A673 (cell line): ENCODE results near the gene CLEC17A. TPM values are rescaled to one million over a fixed set of nuclear protein-coding genes. Genes with fewer than 3 reads are reported as not detected.
"Not testable (repeated sequence)": the region's sequence is repeated elsewhere in the genome, so short reads cannot be mapped to it uniquely, and the experiment has no call there.

Experiments used
- BruUV-seq: library from RNA; stranded (reverse); fragments of 400-500 nt; replicated peaks from 2 replicates; lab custom pipeline; 2021; lab: Mats Ljungman, UMichigan
- CTCF ChIA-PET: fragments of 300-600 bp; sonication (Branson Sonifier 250); formaldehyde crosslinking; loops from one replicate; lab custom pipeline; 2022; ENCODE audit warnings: antibody characterized with exemption; lab: Charles Lee
- POLR2A ChIA-PET: fragments of 300-600 bp; sonication (Branson Sonifier 250); formaldehyde crosslinking; loops from one replicate; lab custom pipeline; 2022; ENCODE audit warnings: antibody characterized with exemption; ENCODE audit not compliant: low non-redundant PET; lab: Charles Lee
- DNase-seq: peaks from one replicate; pipeline ENCODE4 v3.0.0-alpha.2; 2015; ENCODE audit warnings: low spot score
- H3K27ac ChIP-seq: fragments of 200-600 bp; sonication (generic); 2 replicates; pipeline ENCODE4 v1.5.1; 2016; ENCODE audit warnings: mixed run types, low read depth, mild to moderate bottlenecking, mixed read lengths, antibody characterized with exemption, low read length; ENCODE audit not compliant: poor library complexity, severe bottlenecking
- H3K27me3 ChIP-seq: fragments of 200-600 bp; sonication (generic); replicated peaks from 2 replicates; pipeline ENCODE4 v1.6.1; 2017; ENCODE audit warnings: mixed run types, low read depth, mild to moderate bottlenecking, mixed read lengths, antibody characterized with exemption, low read length; ENCODE audit not compliant: insufficient read depth, poor library complexity
- H3K36me3 ChIP-seq: fragments of 200-600 bp; sonication (generic); 2 replicates; pipeline ENCODE4 v1.6.1; 2016; ENCODE audit warnings: mixed run types, mild to moderate bottlenecking, mixed read lengths, antibody characterized with exemption, low read length; ENCODE audit not compliant: insufficient read depth, poor library complexity, severe bottlenecking
- H3K4me1 ChIP-seq: fragments of 200-600 bp; sonication (generic); 2 replicates; pipeline ENCODE4 v1.6.1; 2017; ENCODE audit warnings: mixed run types, mild to moderate bottlenecking, mixed read lengths, antibody characterized with exemption, low read length; ENCODE audit not compliant: insufficient read depth, poor library complexity, severe bottlenecking
- H3K4me3 ChIP-seq: fragments of 200-600 bp; sonication (generic); 2 replicates; pipeline ENCODE4 v1.5.1; 2016; ENCODE audit warnings: low read depth, mixed run types, mild to moderate bottlenecking, mixed read lengths, low read length; ENCODE audit not compliant: poor library complexity, severe bottlenecking
- H3K9me3 ChIP-seq: fragments of 200-600 bp; sonication (generic); 2 replicates; pipeline ENCODE4 v1.6.1; 2016; ENCODE audit warnings: mixed run types, low read depth, mild to moderate bottlenecking, mixed read lengths, antibody characterized with exemption, low read length; ENCODE audit not compliant: poor library complexity, severe bottlenecking
- CTCF ChIP-seq: fragments of 300-800, 200-600 bp; sonication (generic); conservative IDR thresholded peaks from 2 replicates; pipeline ENCODE4 v1.5.1; 2017; ENCODE audit warnings: low read depth, mild to moderate bottlenecking, antibody characterized with exemption, low read length, moderate library complexity, mixed read lengths
- EZH2 ChIP-seq: fragments of 200-600 bp; sonication (generic); IDR thresholded peaks from 2 replicates; pipeline ENCODE4 v1.6.1; 2017; ENCODE audit warnings: borderline replicate concordance, low read depth, mild to moderate bottlenecking, mixed read lengths, antibody characterized with exemption, low read length; ENCODE audit not compliant: poor library complexity, severe bottlenecking
- intact Hi-C: fragments of 100-400 bp; cut with micrococcal nuclease; formaldehyde crosslinking; loops from one replicate; pipeline ENCODE4 v1.10.0; 2022; ENCODE audit not compliant: unreplicated experiment
- total RNA-seq: library from RNA; stranded (reverse); gene quantifications from 2 replicates; pipeline ENCODE4 v1.2.3, GENCODE V29; 2021

The CLEC17A gene
- total RNA-seq, 1 experiment from 2014 or later = not detected

- BruUV-seq = no TSS peak
- no peaks in the 10 kb centered on the region for H3K27me3 ChIP-seq
- no peak overlapping the region for H3K4me3 ChIP-seq
- DNase-seq = no peak
- TF ChIP-seq CTCF (no peak), EZH2 (no peak)
- no peaks in the 10 kb centered on the region for H3K4me1 ChIP-seq
- CTCF ChIA-PET = no interaction called here
- H3K9me3 ChIP-seq = no peaks in the 10 kb centered on the region
- POLR2A ChIA-PET = no interaction called here
- H3K27ac ChIP-seq = no peak overlapping the region
- no peaks in the 10 kb centered on the region for H3K36me3 ChIP-seq
- intact Hi-C loops = no loop called here
Observed at GRCh38 chr19:14619404-14619803, 36.5 kb downstream of the CLEC17A start.

- H3K27me3 ChIP-seq, H3K4me3 ChIP-seq, H3K9me3 ChIP-seq, intact Hi-C loops, POLR2A ChIA-PET, H3K36me3 ChIP-seq, H3K27ac ChIP-seq, DNase-seq, BruUV-seq, H3K4me1 ChIP-seq: not testable (repeated sequence)
- CTCF ChIA-PET = interaction anchor here (0.6 kb wide), 2 partner anchors 62 to 78 kb away, joined by 3 to 4 read pairs; no protein-coding TSS in a partner anchor
Observed at GRCh38 chr19:14624491-14624890, 41.6 kb downstream of the CLEC17A start.

GRCh38 chr19:14629557-14629956 is 46.7 kb downstream of the CLEC17A start:
- no peak overlapping the region for H3K4me3 ChIP-seq

More at GRCh38 chr19:14629557-14629956, 46.7 kb downstream of the CLEC17A start:
- Histone ChIP-seq H3K27me3 (no peaks in the 10 kb centered on the region), H3K9me3 (no peaks in the 10 kb centered on the region), H3K36me3 (no peaks in the 10 kb centered on the region), H3K4me1 (no peaks in the 10 kb centered on the region), H3K27ac (no peak overlapping the region)
- DNase-seq = no peak
- intact Hi-C loops = no loop called here
- no TSS peak for BruUV-seq
- ChIA-PET CTCF (no interaction called here), POLR2A (no interaction called here)
- TF ChIP-seq CTCF (no peak), EZH2 (no peak)
